ENCODE results near the gene TMEM258. TPM values are rescaled to one million over a fixed set of nuclear protein-coding genes. Genes with fewer than 3 reads are reported as not detected.

The TMEM258 gene
- polyA plus RNA-seq, 2 of the 4 experiments (the other 2 are of a cell fraction) = 257 to 280 TPM

- no peak overlapping the region for H3K4me2 ChIP-seq
- TF ChIP-seq CBX8 (IDR thresholded peaks at IDR 0.05) = no peak
- no peak for TF ChIP-seq HDAC2 (IDR thresholded peaks at IDR 0.05)
- TF ChIP-seq RARB (CRISPR knock-in tag; IDR thresholded peaks at IDR 0.05) = no peak
- TF ChIP-seq, protein P1, sequence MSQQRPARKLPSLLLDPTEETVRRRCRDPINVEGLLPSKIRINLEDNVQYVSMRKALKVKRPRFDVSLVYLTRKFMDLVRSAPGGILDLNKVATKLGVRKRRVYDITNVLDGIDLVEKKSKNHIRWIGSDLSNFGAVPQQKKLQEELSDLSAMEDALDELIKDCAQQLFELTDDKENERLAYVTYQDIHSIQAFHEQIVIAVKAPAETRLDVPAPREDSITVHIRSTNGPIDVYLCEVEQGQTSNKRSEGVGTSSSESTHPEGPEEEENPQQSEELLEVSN (IDR thresholded peaks at IDR 0.05; ENCODE audit: borderline replicate concordance, low read depth) = no peak
- H3K9me3 ChIP-seq = no peaks in the 10 kb centered on the region
- FAIRE-seq = no peak
- peaks cover 6% of the 10 kb centered on the region; the same call in 2 of the 3 replicates for H3K4me1 ChIP-seq
- CTCF ChIA-PET = interaction anchor here (0.7 to 5.4 kb wide), 8 partner anchors 8 to 329 kb away, joined by 3 to 71 read pairs (median 4); no protein-coding TSS in a partner anchor
- POLR2A ChIA-PET = no interaction called here
- ATAC-seq = no peak
- DNase-seq (ENCODE audit: low read depth in 1 of 2, low spot score in 1 of 2) = no peak
- no peak overlapping the region for H3K27ac ChIP-seq
- WGBS (ENCODE audit: missing lambda C conversion rate) = 87% methylated on average over 12 of the region's 24 CpGs
- H3K4me3 ChIP-seq = no peak overlapping the region
Observed at GRCh38 chr11:61778920-61779650, 13.3 kb downstream of the TMEM258 start.

DNA sequence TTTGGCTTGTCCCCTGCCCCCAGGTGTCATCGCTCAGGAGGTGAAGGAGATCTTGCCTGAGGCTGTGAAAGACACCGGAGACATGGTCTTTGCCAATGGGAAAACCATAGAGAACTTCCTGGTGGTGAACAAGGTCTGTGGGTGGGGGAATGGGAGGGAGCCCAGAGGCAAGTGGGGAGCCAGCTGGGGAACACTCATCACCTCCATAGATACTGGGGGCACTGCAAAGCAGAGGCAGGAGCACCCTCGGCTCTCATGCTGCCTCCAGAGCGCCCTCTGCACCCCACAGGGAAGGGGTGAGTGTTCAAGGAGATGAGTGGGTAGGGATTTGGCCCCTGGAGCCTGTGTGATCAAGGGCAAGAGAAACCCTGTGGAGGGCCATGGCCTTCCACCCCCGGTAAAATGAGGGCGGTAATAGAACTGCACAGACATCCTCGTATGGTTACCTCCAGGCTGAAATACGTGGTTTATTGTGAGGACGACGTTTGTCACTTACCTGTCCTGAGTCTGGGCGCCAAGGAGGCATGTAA, 14.0 kb downstream of the TMEM258 start:
- Histone ChIP-seq H3K4me1 (peaks cover 6% of the 10 kb centered on the region; the same call in 2 of the 3 replicates), H3K27ac (no peak overlapping the region), H3K4me2 (no peak overlapping the region), H3K9me3 (no peaks in the 10 kb centered on the region), H3K4me3 (no peak overlapping the region)
- ChIA-PET CTCF (interaction anchor here (0.9 to 5.4 kb wide), 7 partner anchors 8 to 330 kb away, joined by 3 to 71 read pairs (median 6); no protein-coding TSS in a partner anchor), POLR2A (no interaction called here)
- DNase-seq (ENCODE audit: low read depth in 1 of 2, low spot score in 1 of 2) (no peak), FAIRE-seq (no peak), ATAC-seq (no peak)
- no peak for TF ChIP-seq HES2 (IDR thresholded peaks at IDR 0.05)
- TF ChIP-seq HOXA7 (CRISPR knock-in tag; IDR thresholded peaks at IDR 0.05) = no peak
- no peak for TF ChIP-seq CHD4 (IDR thresholded peaks at IDR 0.05; ENCODE audit: borderline replicate concordance)
- no peak for TF ChIP-seq ZSCAN20 (CRISPR knock-in tag; IDR thresholded peaks at IDR 0.05)
- 90% methylated on average over 10 of the region's 11 CpGs for WGBS (ENCODE audit: missing lambda C conversion rate)

GRCh38 chr11:61777234-61778090, 14.9 kb downstream of the TMEM258 start:
- no peak overlapping the region for H3K27ac ChIP-seq
- no peak for FAIRE-seq
- peaks cover 9% of the 10 kb centered on the region for H3K4me1 ChIP-seq
- H3K4me3 ChIP-seq = no peak overlapping the region
- CTCF ChIA-PET = interaction anchor here (0.7 to 3.9 kb wide), 7 partner anchors 8 to 29 kb away, joined by 3 to 56 read pairs (median 4); no protein-coding TSS in a partner anchor
- no peak for ATAC-seq
- POLR2A ChIA-PET = no interaction called here
- TF ChIP-seq ZC3H11A (IDR thresholded peaks at IDR 0.05) (no peak), ATOH8 (CRISPR knock-in tag; IDR thresholded peaks at IDR 0.05; ENCODE audit: low read depth) (no peak), KDM1A (IDR thresholded peaks at IDR 0.05; ENCODE audit: low read depth) (no peak), SREBF2 (IDR thresholded peaks at IDR 0.05) (no peak), ZFP36 (IDR thresholded peaks at IDR 0.05; ENCODE audit: borderline replicate concordance, partially characterized antibody) (no peak), MAZ (IDR thresholded peaks at IDR 0.05; ENCODE audit: borderline replicate concordance, low read depth, low read length) (no peak), JUNB (IDR thresholded peaks at IDR 0.05) (no peak), ESRRA (IDR thresholded peaks at IDR 0.05; ENCODE audit: borderline replicate concordance, low read length) (no peak), NR3C1 (IDR thresholded peaks at IDR 0.05) (no peak), RNF2 (IDR thresholded peaks at IDR 0.05; ENCODE audit: borderline replicate concordance, low read depth) (no peak), HEYL (CRISPR knock-in tag; IDR thresholded peaks at IDR 0.05) (no peak)
- TF ChIP-seq, protein P2, sequence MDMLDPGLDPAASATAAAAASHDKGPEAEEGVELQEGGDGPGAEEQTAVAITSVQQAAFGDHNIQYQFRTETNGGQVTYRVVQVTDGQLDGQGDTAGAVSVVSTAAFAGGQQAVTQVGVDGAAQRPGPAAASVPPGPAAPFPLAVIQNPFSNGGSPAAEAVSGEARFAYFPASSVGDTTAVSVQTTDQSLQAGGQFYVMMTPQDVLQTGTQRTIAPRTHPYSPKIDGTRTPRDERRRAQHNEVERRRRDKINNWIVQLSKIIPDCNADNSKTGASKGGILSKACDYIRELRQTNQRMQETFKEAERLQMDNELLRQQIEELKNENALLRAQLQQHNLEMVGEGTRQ (IDR thresholded peaks at IDR 0.05) = no peak
- TF ChIP-seq, protein P3, sequence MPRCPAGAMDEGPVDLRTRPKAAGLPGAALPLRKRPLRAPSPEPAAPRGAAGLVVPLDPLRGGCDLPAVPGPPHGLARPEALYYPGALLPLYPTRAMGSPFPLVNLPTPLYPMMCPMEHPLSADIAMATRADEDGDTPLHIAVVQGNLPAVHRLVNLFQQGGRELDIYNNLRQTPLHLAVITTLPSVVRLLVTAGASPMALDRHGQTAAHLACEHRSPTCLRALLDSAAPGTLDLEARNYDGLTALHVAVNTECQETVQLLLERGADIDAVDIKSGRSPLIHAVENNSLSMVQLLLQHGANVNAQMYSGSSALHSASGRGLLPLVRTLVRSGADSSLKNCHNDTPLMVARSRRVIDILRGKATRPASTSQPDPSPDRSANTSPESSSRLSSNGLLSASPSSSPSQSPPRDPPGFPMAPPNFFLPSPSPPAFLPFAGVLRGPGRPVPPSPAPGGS (IDR thresholded peaks at IDR 0.05) = no peak
- WGBS (ENCODE audit: missing lambda C conversion rate) = 93% methylated on average over 40 of the region's 67 CpGs
- no peak for DNase-seq (ENCODE audit: low read depth in 1 of 2, low spot score in 1 of 2)
- H3K9me3 ChIP-seq = no peaks in the 10 kb centered on the region
- H3K4me2 ChIP-seq = no peak overlapping the region

Data from A549 (cell line).